Astrocyte of the cerebellum (primary cell): ENCODE results near the gene ZNF267.
"Not testable (repeated sequence)": the region's sequence is repeated elsewhere in the genome, so short reads cannot be mapped to it uniquely, and the experiment has no call there.

Experiments
- DNase-seq: peaks from one replicate; pipeline ENCODE4 v3.0.0-alpha.2; 2011; ENCODE audit warnings: low read depth
- H3K4me3 ChIP-seq: 2 replicates; pipeline ENCODE4 v1.5.1; 2011; ENCODE audit warnings: mild to moderate bottlenecking, low read depth, low read length, moderate library complexity
- CTCF ChIP-seq: IDR thresholded peaks from 2 replicates; pipeline ENCODE4 v1.5.1; 2012; ENCODE audit warnings: low read length, low read depth, moderate library complexity, mild to moderate bottlenecking; ENCODE audit errors: missing control alignments
- in situ Hi-C: cut with HindIII; loops from 2 replicates; pipeline ENCODE4 v1.10.0; 2017; ENCODE audit warnings: low sequenced_read_pairs

ZNF267 gene

DNA sequence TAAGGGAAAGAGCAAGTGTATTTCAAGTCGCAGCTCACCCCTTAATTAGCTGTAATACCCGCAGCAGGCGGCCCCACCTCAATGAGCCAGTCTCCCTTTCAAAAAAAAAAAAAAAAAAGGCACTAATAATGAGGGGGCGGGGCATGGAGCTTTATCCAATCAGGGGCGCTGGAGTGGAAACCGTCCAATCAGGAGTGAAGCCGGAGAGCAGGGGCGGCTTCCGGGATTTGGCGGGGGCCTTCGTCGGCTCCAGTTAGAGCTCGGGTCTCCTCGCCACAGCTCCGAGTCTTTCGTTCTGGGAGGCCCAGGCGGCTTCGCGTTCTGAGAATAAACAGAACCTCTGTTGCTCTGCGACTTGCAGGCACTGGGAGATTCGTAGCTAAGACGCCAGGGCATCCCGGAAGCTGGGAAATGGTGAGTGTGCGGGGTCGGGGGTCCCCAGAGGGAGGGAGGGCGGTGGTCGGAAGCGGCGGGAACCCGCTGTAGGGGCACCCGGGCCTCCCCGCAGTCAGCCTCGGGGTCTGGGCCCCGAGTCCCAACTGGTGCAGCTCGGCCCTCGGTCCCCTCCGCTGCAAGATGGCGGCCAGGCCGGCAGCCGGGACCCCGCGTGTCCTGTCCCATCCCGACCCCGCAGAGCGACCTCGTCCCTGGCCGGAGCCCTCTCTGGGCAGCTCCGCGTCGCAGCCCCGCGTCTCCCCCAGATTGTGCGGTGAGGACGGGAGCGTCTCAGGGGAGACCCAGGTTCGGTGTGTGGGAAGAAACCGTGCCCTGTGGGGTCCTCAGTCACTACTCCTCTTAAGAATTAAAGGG, at the start of gene ZNF267:
TSS of gene ZNF267 (plus strand) at position 252 of the 810 bp plus-strand sequence. CDS start at position 412, 160 bp downstream.
- no peak for TF ChIP-seq CTCF
- in situ Hi-C loops, result no loop called here
- H3K4me3 ChIP-seq, result peak within 1 kb of the TSS; percentile 97
- DNase-seq, result peak; percentile 83

DNA sequence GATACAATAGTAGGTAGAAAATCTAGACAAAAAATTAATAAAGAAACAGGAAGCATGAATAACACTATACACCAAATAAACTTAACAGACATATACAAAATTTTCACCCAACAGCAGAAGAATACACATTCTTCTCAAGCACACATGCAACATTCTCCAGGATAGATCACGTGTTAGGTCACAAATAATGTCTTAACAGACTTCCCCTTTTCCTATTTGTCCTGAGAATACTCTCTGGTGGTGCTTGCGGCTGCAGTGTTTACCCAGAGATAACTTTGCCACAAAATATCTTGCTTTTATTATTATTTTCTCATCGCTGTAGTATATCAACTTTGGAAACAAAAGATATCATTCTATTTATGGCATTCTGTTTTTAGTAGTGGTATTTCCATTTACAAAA, 40.6 kb upstream of the ZNF267 start:
- in situ Hi-C loops, result no loop called here
- TF ChIP-seq CTCF, result no peak
- no peak for DNase-seq
- no peak overlapping the region for H3K4me3 ChIP-seq

- H3K4me3 ChIP-seq, in situ Hi-C loops, DNase-seq: not testable (repeated sequence)
These were observed 37.2 kb upstream of the ZNF267 start for GRCh38 chr16:31836396-31836795.

DNA sequence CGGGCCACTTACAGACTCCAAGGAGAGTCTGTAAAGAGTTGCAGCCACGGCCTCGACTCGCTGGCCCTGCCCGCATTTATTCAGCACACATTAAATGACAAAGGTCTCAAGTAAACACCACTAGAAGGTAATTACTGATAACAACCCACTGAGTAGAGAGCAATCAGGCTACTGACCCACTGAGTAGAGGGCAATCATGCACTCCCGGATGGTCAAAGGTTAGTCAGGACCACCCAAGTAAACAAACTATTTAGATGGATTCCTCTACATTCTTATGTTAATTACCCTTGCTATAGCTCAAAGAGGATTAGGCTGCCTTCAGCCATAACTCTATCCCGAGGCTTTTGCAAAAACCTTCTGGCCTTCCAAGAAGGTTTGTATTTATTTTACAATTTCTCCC, 30.7 kb upstream of the ZNF267 start:
- TF ChIP-seq CTCF, result no peak
- H3K4me3 ChIP-seq, result no peak overlapping the region
- in situ Hi-C loops, result no loop called here
- no peak for DNase-seq

GRCh38 chr16:31848572-31848971, 25.0 kb upstream of the ZNF267 start:
- H3K4me3 ChIP-seq, in situ Hi-C loops, DNase-seq: not testable (repeated sequence)

GRCh38 chr16:31853291-31853690, 20.3 kb upstream of the ZNF267 start:
- TF ChIP-seq CTCF, result no peak
- no peak for DNase-seq
- H3K4me3 ChIP-seq, result no peak overlapping the region
- in situ Hi-C loops, result no loop called here

GRCh38 chr16:31860508-31860907, 13.1 kb upstream of the ZNF267 start:
- H3K4me3 ChIP-seq, result no peak overlapping the region
- in situ Hi-C loops, result no loop called here
- DNase-seq, result no peak
- no peak for TF ChIP-seq CTCF
